ENCODE results near the gene TANC1.

GRCh38 chr2:158948964-158949699, 19.3 kb upstream of the TANC1 start:
- TF ChIP-seq, protein P1, sequence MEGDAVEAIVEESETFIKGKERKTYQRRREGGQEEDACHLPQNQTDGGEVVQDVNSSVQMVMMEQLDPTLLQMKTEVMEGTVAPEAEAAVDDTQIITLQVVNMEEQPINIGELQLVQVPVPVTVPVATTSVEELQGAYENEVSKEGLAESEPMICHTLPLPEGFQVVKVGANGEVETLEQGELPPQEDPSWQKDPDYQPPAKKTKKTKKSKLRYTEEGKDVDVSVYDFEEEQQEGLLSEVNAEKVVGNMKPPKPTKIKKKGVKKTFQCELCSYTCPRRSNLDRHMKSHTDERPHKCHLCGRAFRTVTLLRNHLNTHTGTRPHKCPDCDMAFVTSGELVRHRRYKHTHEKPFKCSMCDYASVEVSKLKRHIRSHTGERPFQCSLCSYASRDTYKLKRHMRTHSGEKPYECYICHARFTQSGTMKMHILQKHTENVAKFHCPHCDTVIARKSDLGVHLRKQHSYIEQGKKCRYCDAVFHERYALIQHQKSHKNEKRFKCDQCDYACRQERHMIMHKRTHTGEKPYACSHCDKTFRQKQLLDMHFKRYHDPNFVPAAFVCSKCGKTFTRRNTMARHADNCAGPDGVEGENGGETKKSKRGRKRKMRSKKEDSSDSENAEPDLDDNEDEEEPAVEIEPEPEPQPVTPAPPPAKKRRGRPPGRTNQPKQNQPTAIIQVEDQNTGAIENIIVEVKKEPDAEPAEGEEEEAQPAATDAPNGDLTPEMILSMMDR (IDR thresholded peaks at IDR 0.05; ENCODE audit: poor library complexity, severe bottlenecking): no peak
- TF ChIP-seq EZH2 (IDR thresholded peaks at IDR 0.05; ENCODE audit: borderline replicate concordance, insufficient read depth, low read length, poor library complexity, severe bottlenecking): no peak
- no peak for TF ChIP-seq RAD21 (conservative IDR thresholded peaks at IDR 0.05)
- TF ChIP-seq EP300 (conservative IDR thresholded peaks at IDR 0.05; ENCODE audit: poor library complexity, severe bottlenecking): no peak
- no peak for TF ChIP-seq TAF1 (IDR thresholded peaks at IDR 0.05; ENCODE audit: low read depth)

All from neural cell (in vitro differentiated cells).